Osteocyte (in vitro differentiated cells): ENCODE results near the gene NCLN. TPM values are rescaled to one million over a fixed set of nuclear protein-coding genes. Genes with fewer than 3 reads are reported as not detected.
"Not testable (repeated sequence)": the region's sequence is repeated elsewhere in the genome, so short reads cannot be mapped to it uniquely, and the experiment has no call there.

Experiments used
- DNase-seq: peaks from one replicate; pipeline ENCODE4 v3.0.0; 2021; ENCODE audit warnings: mixed read lengths; ENCODE audit not compliant: unreplicated experiment; ENCODE audit errors: extremely low spot score
- H3K27ac Mint-ChIP-seq: one replicate; pipeline ENCODE4 v1.8.0; 2021; ENCODE audit warnings: mild to moderate bottlenecking, mixed read lengths; ENCODE audit not compliant: unreplicated experiment
- H3K27me3 Mint-ChIP-seq: one replicate; pipeline ENCODE4 v1.8.0; 2021; ENCODE audit warnings: mixed read lengths; ENCODE audit not compliant: unreplicated experiment
- H3K36me3 Mint-ChIP-seq: one replicate; pipeline ENCODE4 v1.8.0; 2021; ENCODE audit warnings: mixed read lengths; ENCODE audit not compliant: unreplicated experiment
- H3K4me1 Mint-ChIP-seq: one replicate; pipeline ENCODE4 v1.8.0; 2021; ENCODE audit warnings: mixed read lengths; ENCODE audit not compliant: unreplicated experiment
- H3K4me3 Mint-ChIP-seq: one replicate; pipeline ENCODE4 v1.8.0; 2021; ENCODE audit warnings: mild to moderate bottlenecking, moderate library complexity, mixed read lengths; ENCODE audit not compliant: unreplicated experiment
- H3K9me3 Mint-ChIP-seq: one replicate; pipeline ENCODE4 v1.8.0; 2021; ENCODE audit warnings: mixed read lengths; ENCODE audit not compliant: unreplicated experiment
- CTCF ChIP-seq: fragments of 200-600 bp; sonication (generic); IDR thresholded peaks from 2 replicates; pipeline ENCODE4 v1.5.0; 2021; ENCODE audit warnings: antibody characterized with exemption, mild to moderate bottlenecking, moderate library complexity
- total RNA-seq: library from RNA; stranded (reverse); gene quantifications from 2 replicates; pipeline ENCODE4 v1.2.1, GENCODE V29; 2021

The NCLN gene
- total RNA-seq, 1 donor from 2014 or later: 61.9 TPM

- peak; percentile 99 for TF ChIP-seq CTCF
- no peak overlapping the region for H3K27ac Mint-ChIP-seq
- no peaks in the 10 kb centered on the region for H3K36me3 Mint-ChIP-seq
- H3K9me3 Mint-ChIP-seq: peaks cover 5% of the 10 kb centered on the region
- H3K4me3 Mint-ChIP-seq: no peak overlapping the region
- peaks cover 4% of the 10 kb centered on the region for H3K4me1 Mint-ChIP-seq
- H3K27me3 Mint-ChIP-seq: no peaks in the 10 kb centered on the region
- DNase-seq: peak; percentile 88
These were observed 22.4 kb upstream of the NCLN start for GRCh38 chr19:3163230-3163886.

GRCh38 chr19:3163943-3164342 lies 21.8 kb upstream of the NCLN start:
- peaks cover 4% of the 10 kb centered on the region for H3K4me1 Mint-ChIP-seq

GRCh38 chr19:3167533-3168272 lies 18.0 kb upstream of the NCLN start:
- Mint-ChIP-seq H3K4me1 (peaks cover 4% of the 10 kb centered on the region), H3K27me3 (peaks cover 3% of the 10 kb centered on the region), H3K27ac (no peak overlapping the region), H3K9me3 (no peaks in the 10 kb centered on the region), H3K36me3 (no peaks in the 10 kb centered on the region), H3K4me3 (no peak overlapping the region)
- no peak for TF ChIP-seq CTCF
- DNase-seq: no peak

More at GRCh38 chr19:3163943-3164342, 21.8 kb upstream of the NCLN start:
- TF ChIP-seq CTCF: no peak
- no peak overlapping the region for H3K4me3 Mint-ChIP-seq
- no peaks in the 10 kb centered on the region for H3K36me3 Mint-ChIP-seq
- no peak overlapping the region for H3K27ac Mint-ChIP-seq
- DNase-seq: no peak
- peaks cover 5% of the 10 kb centered on the region for H3K9me3 Mint-ChIP-seq
- no peaks in the 10 kb centered on the region for H3K27me3 Mint-ChIP-seq

GRCh38 chr19:3171894-3172672 lies 13.6 kb upstream of the NCLN start:
- Mint-ChIP-seq H3K36me3 (no peaks in the 10 kb centered on the region), H3K27ac (no peak overlapping the region), H3K9me3 (no peaks in the 10 kb centered on the region), H3K4me3 (no peak overlapping the region), H3K4me1 (peaks cover 3% of the 10 kb centered on the region), H3K27me3 (peaks cover 3% of the 10 kb centered on the region)
- TF ChIP-seq CTCF: no peak
- DNase-seq: no peak

- not testable (repeated sequence) for H3K27ac Mint-ChIP-seq, H3K9me3 Mint-ChIP-seq, H3K36me3 Mint-ChIP-seq, H3K4me1 Mint-ChIP-seq, H3K27me3 Mint-ChIP-seq, H3K4me3 Mint-ChIP-seq, DNase-seq
These were observed 13.1 kb upstream of the NCLN start for GRCh38 chr19:3172673-3173000.
